ENCODE results near the gene SGTB.
"Not testable (repeated sequence)": the region's sequence is repeated elsewhere in the genome, so short reads cannot be mapped to it uniquely, and the experiment has no call there.

SGTB gene

GRCh38 chr5:65625743-65626142, 96.2 kb downstream of the SGTB start:
- no peak for TF ChIP-seq CTCF (conservative IDR thresholded peaks at IDR 0.05)
- TF ChIP-seq ZFX (IDR thresholded peaks at IDR 0.05), result no peak
- H3K27ac ChIP-seq, result no peak overlapping the region

- no peak; the same call in 1 of the 2 replicates for TF ChIP-seq CTCF (conservative IDR thresholded peaks at IDR 0.05)
- TF ChIP-seq ZFX (IDR thresholded peaks at IDR 0.05), result peak; percentile 81
- H3K27ac ChIP-seq, result peak within 1 kb of the TSS; percentile 88
These were observed 97.0 kb downstream of the SGTB start, which contains the start of the genes SHLD3 and TRAPPC13 for GRCh38 chr5:65624571-65625555. Gene SHLD3, plus strand, starts transcription at chr5:65625027. Its CDS starts 4,561 bp downstream, at chr5:65629588. Gene TRAPPC13, plus strand, starts transcription at chr5:65625027. Its CDS starts 34 bp downstream, at chr5:65625061.

GRCh38 chr5:65624025-65624570, 97.8 kb downstream of the SGTB start, which contains the start of gene TRIM23:
Gene TRIM23, minus strand, starts transcription at chr5:65624333. Its CDS starts 59 bp downstream, at chr5:65624274.
- H3K27ac ChIP-seq, result peak within 1 kb of the TSS; percentile 88
- TF ChIP-seq CTCF (conservative IDR thresholded peaks at IDR 0.05) (no peak), ZFX (IDR thresholded peaks at IDR 0.05) (peak; percentile 71; the same call in 1 of the 2 replicates)

- TF ChIP-seq CTCF (conservative IDR thresholded peaks at IDR 0.05) (no peak), ZFX (IDR thresholded peaks at IDR 0.05) (no peak)
- H3K27ac ChIP-seq, result peak overlapping the region; percentile 88
These were observed 98.4 kb downstream of the SGTB start for GRCh38 chr5:65623482-65623881.

GRCh38 chr5:65621961-65622360, 99.9 kb downstream of the SGTB start:
- not testable (repeated sequence) for H3K27ac ChIP-seq

- TF ChIP-seq CTCF (conservative IDR thresholded peaks at IDR 0.05), result no peak
- TF ChIP-seq ZFX (IDR thresholded peaks at IDR 0.05), result no peak
These were observed 101.9 kb downstream of the SGTB start for GRCh38 chr5:65620021-65620420.

More at GRCh38 chr5:65620021-65620420, 101.9 kb downstream of the SGTB start:
- H3K27ac ChIP-seq, result no peak overlapping the region

Measured in C4-2B (cell line).